C4-2B (cell line): ENCODE data around the gene CORO2B.

Source experiments
- ZFX ChIP-seq: fragments of 450-650 bp; IDR thresholded peaks from 2 replicates; pipeline ENCODE4 v1.6.1; 2017
- TF ChIP-seq, protein P1 (sequence below): fragments of 450-650 bp; conservative IDR thresholded peaks from 2 replicates; pipeline ENCODE4 v1.5.1; 2017; ENCODE audit warnings: mild to moderate bottlenecking

DNA sequence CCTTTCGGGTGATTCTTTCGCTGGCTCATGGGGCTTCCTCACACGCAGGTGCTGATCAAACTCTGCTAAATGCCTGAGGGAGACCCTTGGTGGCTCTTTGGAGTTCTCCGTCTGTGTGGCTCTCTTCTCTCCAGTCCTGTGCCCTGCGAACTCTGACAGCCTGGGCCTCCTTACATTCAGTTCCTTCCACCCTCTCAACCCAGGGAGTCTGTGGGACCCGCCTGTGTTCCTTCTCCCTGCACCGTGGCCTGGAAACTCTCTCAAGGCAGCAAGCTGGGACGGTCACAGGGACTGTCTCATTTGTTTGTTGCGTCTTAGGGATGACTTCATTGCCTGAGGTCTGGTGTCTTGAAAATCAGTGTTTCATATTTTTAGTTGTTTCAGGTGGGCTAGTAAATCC is 37.0 kb upstream of the CORO2B start:
- TF ChIP-seq, protein P1, sequence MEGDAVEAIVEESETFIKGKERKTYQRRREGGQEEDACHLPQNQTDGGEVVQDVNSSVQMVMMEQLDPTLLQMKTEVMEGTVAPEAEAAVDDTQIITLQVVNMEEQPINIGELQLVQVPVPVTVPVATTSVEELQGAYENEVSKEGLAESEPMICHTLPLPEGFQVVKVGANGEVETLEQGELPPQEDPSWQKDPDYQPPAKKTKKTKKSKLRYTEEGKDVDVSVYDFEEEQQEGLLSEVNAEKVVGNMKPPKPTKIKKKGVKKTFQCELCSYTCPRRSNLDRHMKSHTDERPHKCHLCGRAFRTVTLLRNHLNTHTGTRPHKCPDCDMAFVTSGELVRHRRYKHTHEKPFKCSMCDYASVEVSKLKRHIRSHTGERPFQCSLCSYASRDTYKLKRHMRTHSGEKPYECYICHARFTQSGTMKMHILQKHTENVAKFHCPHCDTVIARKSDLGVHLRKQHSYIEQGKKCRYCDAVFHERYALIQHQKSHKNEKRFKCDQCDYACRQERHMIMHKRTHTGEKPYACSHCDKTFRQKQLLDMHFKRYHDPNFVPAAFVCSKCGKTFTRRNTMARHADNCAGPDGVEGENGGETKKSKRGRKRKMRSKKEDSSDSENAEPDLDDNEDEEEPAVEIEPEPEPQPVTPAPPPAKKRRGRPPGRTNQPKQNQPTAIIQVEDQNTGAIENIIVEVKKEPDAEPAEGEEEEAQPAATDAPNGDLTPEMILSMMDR: no peak
- no peak for TF ChIP-seq ZFX
